ENCODE results near the gene TBL1X.

GRCh38 chrX:9671998-9672397, 207.1 kb downstream of the TBL1X start:
- TF ChIP-seq CTCF (IDR thresholded peaks at IDR 0.05; ENCODE audit: control extremely low read depth in 1 of 3, insufficient read depth in 1 of 3, low read depth in 1 of 3, low read length in 3 of 3): no peak
- TF ChIP-seq MAFK (IDR thresholded peaks at IDR 0.05; ENCODE audit: low read depth, low read length): no peak
- TF ChIP-seq CHD2 (IDR thresholded peaks at IDR 0.05; ENCODE audit: low read length): no peak
- no peak for TF ChIP-seq TEAD4 (IDR thresholded peaks at IDR 0.05; ENCODE audit: low read depth, low read length)
- TF ChIP-seq POLR2A (IDR thresholded peaks at IDR 0.05; ENCODE audit: control extremely low read depth in 1 of 2, low read depth in 2 of 2, low read length in 2 of 2): no peak

Measured in H1 (cell line).